Heart right ventricle (tissue), 16 donors: ENCODE results near the gene CNTNAP1. TPM values are rescaled to one million over a fixed set of nuclear protein-coding genes. Genes with fewer than 3 reads are reported as not detected.

Experiments
- ATAC-seq, 8 donors: fragments of 200-7000 bp; cut with Tn5 transposase; one replicate each; pipeline ENCODE4 v1.9.1; 2020; ENCODE audit warnings: mild to moderate bottlenecking in 8 of 8, moderate library complexity in 8 of 8, moderate number of reproducible peaks in 1 of 8
- DNase-seq, 2 donors: peaks; one replicate each; pipeline ENCODE4 v3.0.0-alpha.2; 2020
- H3K27ac ChIP-seq, 10 donors: fragments of 200-600 bp; sonication (generic) in 2 of 10; one replicate each; pipeline versions ENCODE4 v1.5.0 to v1.8.0; 2020 to 2022; ENCODE audit warnings: mild to moderate bottlenecking in 3 of 10
- H3K27me3 ChIP-seq, 7 donors: fragments of 200-600 bp; one replicate each; pipeline ENCODE4 v1.8.0; 2021 to 2022; ENCODE audit warnings: mild to moderate bottlenecking in 2 of 7
- H3K36me3 ChIP-seq, 9 donors: fragments of 200-600 bp; sonication (generic) in 1 of 9; one replicate each; pipeline versions ENCODE4 v1.5.0 to v1.8.0; 2020 to 2022; ENCODE audit warnings: mild to moderate bottlenecking in 2 of 9
- H3K4me1 ChIP-seq, 9 donors: fragments of 200-600 bp; sonication (generic) in 1 of 9; one replicate each; pipeline versions ENCODE4 v1.5.0 to v1.8.0; 2020 to 2022; ENCODE audit warnings: mild to moderate bottlenecking in 4 of 9
- H3K4me3 ChIP-seq, 10 donors: fragments of 200-600 bp; sonication (generic) in 2 of 10; one replicate each; pipeline versions ENCODE4 v1.5.0 to v1.8.0; 2020 to 2022; ENCODE audit warnings: mild to moderate bottlenecking in 7 of 10, moderate library complexity in 2 of 10
- H3K9me3 ChIP-seq, 11 donors: fragments of 200-600 bp in 10 of 11; sonication (generic) in 2 of 11; one replicate each; pipeline versions ENCODE4 v1.5.0 to v1.8.0; 2013 to 2022; ENCODE audit warnings: mild to moderate bottlenecking in 2 of 11, control low read depth in 1 of 11, moderate library complexity in 1 of 11
- WGBS, 2 donors: extraction: QIAGEN DNeasy Blood & Tissue Kit; methylation state at CpG; one replicate each; pipeline ENCODE4 v1.1.7; 2013; ENCODE audit warnings: inconsistent platforms in 1 of 2; 5-methylcytosine and 5-hydroxymethylcytosine counted together
- intact Hi-C, 10 donors: fragments of 100-400 bp; cut with DNase I; formaldehyde crosslinking; loops; one replicate each; pipeline versions ENCODE4 v1.11.1 to v1.14.2; 2022
- polyA plus RNA-seq, 2 donors: library from polyadenylated mRNA; stranded (reverse); fragments of 200-250 nt; gene quantifications; one replicate each; pipeline ENCODE4 v1.2.3, GENCODE V29; 2013
- total RNA-seq, 10 donors: library from RNA; stranded (reverse); fragmentation: NEBNext Ultra II Directional in 3 of 10; extraction: Animal tissue kit (Norgen Biotek cat#: 25700) in 3 of 10; gene quantifications; one replicate each; pipeline versions ENCODE4 v1.2.1 to v1.2.4, GENCODE V29; 2021 to 2023
- TF ChIP-seq, protein P1 (sequence below), 9 donors: fragments of 200-600 bp; sonication (generic) in 2 of 9; IDR thresholded peaks; one replicate each; pipeline versions ENCODE4 v1.5.0 to v1.8.0; 2021 to 2022; ENCODE audit warnings: antibody characterized with exemption in 9 of 9, mild to moderate bottlenecking in 5 of 9, moderate library complexity in 1 of 9
- donor health status: Arrhythmogenic right ventricular cardiomyopathy.
- donor health status: ischemic (EF 13 %, LVEDD 7.1; RV severe dilation, severe dysfunction).
- donor health status: healthy with polysubstance abuse.
- donor health status: DM: no; HTN: yes; CAD: no.
- donor health status: DM: no; HTN: no; CAD: no.
- donor health status: ischemic (EF 25% LVEDD 6.9; RV normal size, moderate dysfunction).
- donor health status: ischemic (EF 25% LVEDD 5.7; RV mildly dilated, moderate dysfunction).
- donor health status: healthy.
- donor health status: DM: yes; HTN: yes; CAD: no.
- donor health status: Ischemic cardiomyopathy.
- donor health status: ischemic (EF 35%, LVEDD 5.7; RV mildly dilated, moderate dysfunction).
- donor health status: nonischemic (EF 11% LVEDD 7.7; RV severe dilation, severe dysfunction).
- donor health status: DM: yes; HTN: yes; CAD: no.
- donor health status: PGD.
- donor health status: ischemic (EF 29% LVEDD 5.4; RV normal size, mild dysfunction).
- donor health status: nonischemic (EF 23%, LVEDD 6.1; RV moderate dilation, normal function).

The CNTNAP1 gene
- total and polyA plus RNA-seq, 12 donors, result 2.2 to 28.3 (median 3.5) TPM

GRCh38 chr17:42704837-42705494 is 22.6 kb downstream of the CNTNAP1 start:
- DNase-seq (no peak), ATAC-seq (no peak)
- Histone ChIP-seq H3K27ac (no peak overlapping the region), H3K9me3 (no peaks in the 10 kb centered on the region), H3K36me3 (peaks cover 15 to 100% (median 92%) of the 10 kb centered on the region in 9 donors), H3K27me3 (no peaks in the 10 kb centered on the region), H3K4me3 (no peak overlapping the region), H3K4me1 (no peaks in the 10 kb centered on the region)
- 86 to 88% methylated on average over 8 of the region's 8 CpGs for WGBS, 2 donors
- TF ChIP-seq, protein P1, sequence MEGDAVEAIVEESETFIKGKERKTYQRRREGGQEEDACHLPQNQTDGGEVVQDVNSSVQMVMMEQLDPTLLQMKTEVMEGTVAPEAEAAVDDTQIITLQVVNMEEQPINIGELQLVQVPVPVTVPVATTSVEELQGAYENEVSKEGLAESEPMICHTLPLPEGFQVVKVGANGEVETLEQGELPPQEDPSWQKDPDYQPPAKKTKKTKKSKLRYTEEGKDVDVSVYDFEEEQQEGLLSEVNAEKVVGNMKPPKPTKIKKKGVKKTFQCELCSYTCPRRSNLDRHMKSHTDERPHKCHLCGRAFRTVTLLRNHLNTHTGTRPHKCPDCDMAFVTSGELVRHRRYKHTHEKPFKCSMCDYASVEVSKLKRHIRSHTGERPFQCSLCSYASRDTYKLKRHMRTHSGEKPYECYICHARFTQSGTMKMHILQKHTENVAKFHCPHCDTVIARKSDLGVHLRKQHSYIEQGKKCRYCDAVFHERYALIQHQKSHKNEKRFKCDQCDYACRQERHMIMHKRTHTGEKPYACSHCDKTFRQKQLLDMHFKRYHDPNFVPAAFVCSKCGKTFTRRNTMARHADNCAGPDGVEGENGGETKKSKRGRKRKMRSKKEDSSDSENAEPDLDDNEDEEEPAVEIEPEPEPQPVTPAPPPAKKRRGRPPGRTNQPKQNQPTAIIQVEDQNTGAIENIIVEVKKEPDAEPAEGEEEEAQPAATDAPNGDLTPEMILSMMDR (IDR thresholded peaks at IDR 0.05), result no peak
- intact Hi-C loops, result no loop called here

DNA sequence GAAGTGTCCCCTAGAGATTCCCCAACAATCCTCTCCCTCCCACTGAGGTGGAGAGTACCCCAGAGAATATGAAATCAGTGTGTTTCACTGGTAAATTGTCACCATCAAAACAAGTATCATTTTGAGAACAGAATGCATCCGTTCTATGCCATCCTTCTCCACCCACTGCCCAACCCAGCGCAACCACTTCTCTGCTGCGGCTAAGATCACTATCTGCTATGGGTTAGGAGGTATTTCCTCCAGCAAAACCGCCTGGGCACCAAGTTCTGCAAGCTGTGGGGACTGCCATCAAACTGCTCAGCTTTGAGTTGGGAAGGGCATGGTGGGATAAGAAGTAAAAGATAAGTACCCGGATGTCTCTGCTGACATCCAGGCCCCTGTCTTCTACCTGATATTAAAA is 24.4 kb downstream of the CNTNAP1 start:
- H3K36me3 ChIP-seq, result peaks cover 15 to 100% (median 98%) of the 10 kb centered on the region in 9 donors
- no peak overlapping the region for H3K4me3 ChIP-seq
- intact Hi-C loops, result no loop called here
- H3K9me3 ChIP-seq, result no peaks in the 10 kb centered on the region
- TF ChIP-seq, protein P1 (IDR thresholded peaks at IDR 0.05), result no peak
- H3K4me1 ChIP-seq, result no peaks in the 10 kb centered on the region
- H3K27me3 ChIP-seq, result no peaks in the 10 kb centered on the region
- ATAC-seq (no peak), DNase-seq (no peak)
- H3K27ac ChIP-seq, result no peak overlapping the region
- WGBS, 2 donors, result 85 to 86% methylated on average over 5 of the region's 5 CpGs

DNA sequence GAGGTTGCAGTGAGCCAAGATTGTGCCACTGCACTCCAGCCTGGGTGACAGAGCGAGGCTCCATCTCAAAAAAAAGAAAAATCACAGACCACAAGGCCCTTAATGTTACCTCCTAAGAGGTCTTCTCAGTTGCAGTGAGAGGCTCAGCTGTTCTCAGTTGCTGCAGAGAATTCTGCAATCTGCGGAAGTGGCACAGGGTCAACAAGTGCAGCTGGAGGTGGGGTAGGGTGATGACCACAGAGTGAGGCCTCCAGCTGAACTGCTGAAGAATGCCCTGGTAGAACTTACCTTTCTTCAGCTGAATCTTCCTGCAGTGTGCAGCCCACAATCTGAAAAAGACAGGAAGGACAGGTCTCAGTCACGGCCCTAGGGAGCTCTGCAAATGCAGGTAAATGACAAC is 26.3 kb downstream of the CNTNAP1 start:
- no peak for DNase-seq
- Histone ChIP-seq H3K4me3 (no peak overlapping the region), H3K4me1 (no peaks in the 10 kb centered on the region), H3K36me3 (peaks cover 12 to 100% (median 97%) of the 10 kb centered on the region in 9 donors), H3K27ac (no peak overlapping the region), H3K9me3 (no peaks in the 10 kb centered on the region), H3K27me3 (no peaks in the 10 kb centered on the region)
- 92 to 95% methylated on average over 3 of the region's 3 CpGs for WGBS, 2 donors
- TF ChIP-seq, protein P1 (IDR thresholded peaks at IDR 0.05), result no peak
- no peak for ATAC-seq
- intact Hi-C loops, result no loop called here

DNA sequence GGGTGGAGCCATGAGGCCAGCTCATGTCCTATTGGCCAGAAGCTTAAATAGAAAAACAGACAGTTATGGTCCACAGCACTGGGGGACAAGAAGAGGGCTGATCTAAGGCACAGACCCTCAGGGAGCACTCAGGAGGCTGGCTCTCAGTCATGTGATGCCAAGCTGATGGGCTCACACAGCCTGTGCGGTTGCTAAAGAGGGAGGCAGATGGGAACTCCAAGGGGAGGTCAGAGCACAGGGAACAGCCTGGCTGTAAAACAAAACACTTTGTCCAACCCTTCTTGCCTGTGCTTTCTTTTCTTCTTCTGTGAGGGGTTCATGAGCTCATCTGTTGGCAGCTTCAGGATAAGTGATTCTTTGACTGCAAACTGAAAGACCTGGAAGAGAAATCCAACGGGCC is 27.2 kb downstream of the CNTNAP1 start:
- Histone ChIP-seq H3K27ac (no peak overlapping the region), H3K4me1 (no peaks in the 10 kb centered on the region), H3K9me3 (no peaks in the 10 kb centered on the region), H3K27me3 (no peaks in the 10 kb centered on the region), H3K4me3 (no peak overlapping the region), H3K36me3 (peaks cover 8 to 100% (median 93%) of the 10 kb centered on the region in 9 donors)
- ATAC-seq (no peak), DNase-seq (no peak)
- intact Hi-C loops, result no loop called here
- TF ChIP-seq, protein P1 (IDR thresholded peaks at IDR 0.05), result no peak
- WGBS, 2 donors, result 65 to 66% methylated on average over 2 of the region's 2 CpGs
